ENCODE data around the gene ERGIC3.

ERGIC3 gene

DNA sequence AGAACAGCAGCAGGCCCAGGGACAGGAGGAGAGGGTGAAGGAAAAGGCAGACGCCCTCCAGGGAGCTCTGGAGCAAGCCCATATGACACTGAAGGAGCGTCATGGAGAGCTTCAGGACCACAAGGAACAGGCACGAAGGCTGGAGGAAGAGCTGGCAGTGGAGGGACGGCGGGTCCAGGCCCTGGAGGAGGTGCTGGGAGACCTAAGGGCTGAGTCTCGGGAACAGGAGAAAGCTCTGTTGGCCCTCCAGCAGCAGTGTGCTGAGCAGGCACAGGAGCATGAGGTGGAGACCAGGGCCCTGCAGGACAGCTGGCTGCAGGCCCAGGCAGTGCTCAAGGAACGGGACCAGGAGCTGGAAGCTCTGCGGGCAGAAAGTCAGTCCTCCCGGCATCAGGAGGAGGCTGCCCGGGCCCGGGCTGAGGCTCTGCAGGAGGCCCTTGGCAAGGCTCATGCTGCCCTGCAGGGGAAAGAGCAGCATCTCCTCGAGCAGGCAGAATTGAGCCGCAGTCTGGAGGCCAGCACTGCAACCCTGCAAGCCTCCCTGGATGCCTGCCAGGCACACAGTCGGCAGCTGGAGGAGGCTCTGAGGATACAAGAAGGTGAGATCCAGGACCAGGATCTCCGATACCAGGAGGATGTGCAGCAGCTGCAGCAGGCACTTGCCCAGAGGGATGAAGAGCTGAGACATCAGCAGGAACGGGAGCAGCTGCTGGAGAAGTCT is 37.9 kb upstream of the ERGIC3 start:
- no peak overlapping the region for H3K27ac ChIP-seq (ENCODE audit: low read depth, low read length)
- peaks cover 54 to 63% of the 10 kb centered on the region in 2 experiments for H3K36me3 ChIP-seq (ENCODE audit: control insufficient read depth in 1 of 2, insufficient read depth in 2 of 2, low read length in 2 of 2)
- no peak overlapping the region for H2BK120ac ChIP-seq (ENCODE audit: insufficient read depth, low read length, poor library complexity)
- H3K14ac ChIP-seq (ENCODE audit: low read length) = no peak overlapping the region
- no peaks in the 10 kb centered on the region for H3K79me2 ChIP-seq (ENCODE audit: control insufficient read depth, insufficient read depth, low read length, poor library complexity)
- H3K4me1 ChIP-seq (ENCODE audit: control insufficient read depth in 1 of 2, insufficient read depth in 2 of 2, low read length in 2 of 2) = no peaks in the 10 kb centered on the region
- WGBS (ENCODE audit: extremely low coverage, insufficient coverage, insufficient read length) = no CpG with 5 or more reads among the region's 16 CpGs
- no peaks in the 10 kb centered on the region for H3K27me3 ChIP-seq (ENCODE audit: insufficient read depth, low read length)
- no peak overlapping the region for H3K9ac ChIP-seq (ENCODE audit: low read length)
- H3K79me1 ChIP-seq (ENCODE audit: low read length) = no peaks in the 10 kb centered on the region
- H3K23ac ChIP-seq (ENCODE audit: low read length) = no peak overlapping the region
- H3K4ac ChIP-seq (ENCODE audit: low read depth, low read length) = no peak overlapping the region
- H4K8ac ChIP-seq (ENCODE audit: low read depth, low read length) = no peak overlapping the region
- H4K91ac ChIP-seq (ENCODE audit: low read depth, low read length) = no peak overlapping the region
- no peaks in the 10 kb centered on the region for H3K9me3 ChIP-seq (ENCODE audit: insufficient read depth, low read depth, low read length)
- H3K4me3 ChIP-seq (ENCODE audit: low read depth, low read length) = no peak overlapping the region
- no peak overlapping the region for H2AK5ac ChIP-seq (ENCODE audit: low read length)
- no peak overlapping the region for H4K12ac ChIP-seq (ENCODE audit: low read depth, low read length)
- H2AFZ ChIP-seq (ENCODE audit: insufficient read depth, low read length, poor library complexity) = no peak overlapping the region
- H3K4me2 ChIP-seq (ENCODE audit: low read length) = no peak overlapping the region
- no peak for DNase-seq
- H2BK12ac ChIP-seq (ENCODE audit: low read length) = no peak overlapping the region
- H2BK5ac ChIP-seq (ENCODE audit: low read depth, low read length, poor library complexity) = no peak overlapping the region
- no peak overlapping the region for H3K18ac ChIP-seq (ENCODE audit: low read length)

DNA sequence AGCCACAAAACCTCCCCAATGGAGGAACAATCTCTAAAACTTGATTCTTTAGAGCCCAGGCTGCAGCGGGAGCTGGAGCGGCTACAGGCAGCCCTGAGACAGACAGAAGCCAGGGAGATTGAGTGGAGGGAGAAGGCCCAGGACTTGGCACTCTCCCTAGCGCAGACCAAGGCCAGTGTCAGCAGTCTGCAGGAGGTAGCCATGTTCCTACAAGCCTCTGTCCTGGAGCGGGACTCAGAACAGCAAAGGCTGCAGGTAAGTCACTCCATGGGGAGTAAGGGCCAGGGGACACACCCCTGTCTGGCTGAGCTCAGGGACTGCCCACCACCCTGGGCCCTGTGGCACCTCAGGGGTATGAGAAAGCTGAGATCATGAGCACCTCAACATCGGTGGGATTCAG is 37.1 kb upstream of the ERGIC3 start:
- H3K18ac ChIP-seq (ENCODE audit: low read length) = no peak overlapping the region
- no peak overlapping the region for H3K14ac ChIP-seq (ENCODE audit: low read length)
- H3K4me3 ChIP-seq (ENCODE audit: low read depth, low read length) = no peak overlapping the region
- no peak overlapping the region for H3K4ac ChIP-seq (ENCODE audit: low read depth, low read length)
- H2BK12ac ChIP-seq (ENCODE audit: low read length) = no peak overlapping the region
- no peak overlapping the region for H3K9ac ChIP-seq (ENCODE audit: low read length)
- no CpG with 5 or more reads among the region's 5 CpGs for WGBS (ENCODE audit: extremely low coverage, insufficient coverage, insufficient read length)
- H2BK120ac ChIP-seq (ENCODE audit: insufficient read depth, low read length, poor library complexity) = no peak overlapping the region
- no peak for DNase-seq
- no peaks in the 10 kb centered on the region for H3K27me3 ChIP-seq (ENCODE audit: insufficient read depth, low read length)
- no peak overlapping the region for H3K27ac ChIP-seq (ENCODE audit: low read depth, low read length)
- H2AK5ac ChIP-seq (ENCODE audit: low read length) = no peak overlapping the region
- H3K4me2 ChIP-seq (ENCODE audit: low read length) = no peak overlapping the region
- H3K23ac ChIP-seq (ENCODE audit: low read length) = no peak overlapping the region
- no peaks in the 10 kb centered on the region for H3K79me2 ChIP-seq (ENCODE audit: control insufficient read depth, insufficient read depth, low read length, poor library complexity)
- H4K12ac ChIP-seq (ENCODE audit: low read depth, low read length) = no peak overlapping the region
- H2BK5ac ChIP-seq (ENCODE audit: low read depth, low read length, poor library complexity) = no peak overlapping the region
- H3K79me1 ChIP-seq (ENCODE audit: low read length) = no peaks in the 10 kb centered on the region
- H3K9me3 ChIP-seq (ENCODE audit: insufficient read depth, low read depth, low read length) = no peaks in the 10 kb centered on the region
- H3K36me3 ChIP-seq (ENCODE audit: control insufficient read depth in 1 of 2, insufficient read depth in 2 of 2, low read length in 2 of 2) = peaks cover 60 to 63% of the 10 kb centered on the region in 2 experiments
- no peak overlapping the region for H4K8ac ChIP-seq (ENCODE audit: low read depth, low read length)
- no peaks in the 10 kb centered on the region for H3K4me1 ChIP-seq (ENCODE audit: control insufficient read depth in 1 of 2, insufficient read depth in 2 of 2, low read length in 2 of 2)
- H2AFZ ChIP-seq (ENCODE audit: insufficient read depth, low read length, poor library complexity) = no peak overlapping the region
- H4K91ac ChIP-seq (ENCODE audit: low read depth, low read length) = no peak overlapping the region

DNA sequence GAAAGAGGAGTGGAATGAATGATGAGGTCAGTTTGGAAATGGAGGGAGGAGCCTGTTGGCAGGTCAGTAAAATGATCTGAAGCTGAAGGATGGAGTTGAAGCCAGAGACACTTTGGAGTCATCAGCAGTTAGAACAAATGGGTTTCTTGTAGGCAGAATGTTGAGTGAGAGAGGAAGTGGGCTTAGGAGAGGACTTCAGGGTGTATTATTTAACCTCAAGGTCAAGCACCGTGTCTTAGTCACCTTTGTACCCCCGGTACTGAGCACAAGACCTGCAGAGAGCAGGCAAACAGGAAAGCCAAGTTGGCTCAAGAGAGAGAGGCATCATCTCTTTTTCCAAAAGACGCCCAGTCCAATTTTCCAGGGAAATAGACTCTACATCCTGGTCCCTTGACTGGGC is 35.7 kb upstream of the ERGIC3 start:
- Histone ChIP-seq H2BK12ac (ENCODE audit: low read length) (no peak overlapping the region), H2AK5ac (ENCODE audit: low read length) (no peak overlapping the region), H3K79me2 (ENCODE audit: control insufficient read depth, insufficient read depth, low read length, poor library complexity) (no peaks in the 10 kb centered on the region)

DNA sequence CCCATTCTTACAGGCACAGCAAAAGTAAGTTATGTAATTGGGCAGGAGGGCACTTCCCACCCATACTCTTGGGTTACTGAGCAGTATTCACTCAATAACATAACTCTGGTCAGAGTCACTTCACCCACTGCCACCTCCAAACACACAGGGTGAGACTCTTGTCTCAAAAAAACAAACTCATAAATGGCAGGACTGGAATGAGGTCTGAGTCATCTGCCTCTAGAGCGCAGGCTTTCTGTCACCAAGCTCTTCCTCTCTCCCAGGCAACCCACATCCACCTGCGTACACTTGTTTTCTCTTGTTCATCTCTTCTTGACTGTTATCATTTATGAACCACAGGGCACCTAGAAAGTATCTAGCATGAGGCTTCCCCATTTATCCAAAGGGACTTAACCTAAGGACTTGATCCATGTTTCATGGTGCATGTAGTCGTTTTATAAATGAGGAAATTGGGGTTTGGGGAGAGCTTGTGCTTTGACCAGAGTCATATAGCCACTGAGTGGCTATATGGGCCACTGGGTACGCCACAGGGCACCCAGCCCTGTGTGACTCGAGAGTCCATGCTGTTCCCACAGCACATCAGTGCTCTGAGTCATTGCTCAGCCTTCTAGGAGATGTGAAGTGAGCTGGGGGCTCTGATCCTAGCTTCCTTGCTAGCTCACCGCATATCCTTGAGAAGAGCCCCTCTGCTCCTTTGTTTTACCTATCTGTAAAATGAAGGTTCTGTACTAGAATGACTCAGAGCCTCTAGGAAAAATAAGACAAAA is 34.8 kb upstream of the ERGIC3 start:
- no peak overlapping the region for H4K12ac ChIP-seq (ENCODE audit: low read depth, low read length)
- no peak overlapping the region for H3K18ac ChIP-seq (ENCODE audit: low read length)
- no peak overlapping the region for H3K4me3 ChIP-seq (ENCODE audit: low read depth, low read length)
- no peak overlapping the region for H3K9ac ChIP-seq (ENCODE audit: low read length)
- H2BK5ac ChIP-seq (ENCODE audit: low read depth, low read length, poor library complexity) = no peak overlapping the region
- H4K91ac ChIP-seq (ENCODE audit: low read depth, low read length) = no peak overlapping the region
- H3K4me2 ChIP-seq (ENCODE audit: low read length) = no peak overlapping the region
- H3K36me3 ChIP-seq (ENCODE audit: control insufficient read depth in 1 of 2, insufficient read depth in 2 of 2, low read length in 2 of 2) = peaks cover 60 to 65% of the 10 kb centered on the region in 2 experiments
- no peak overlapping the region for H3K27ac ChIP-seq (ENCODE audit: low read depth, low read length)
- no peak overlapping the region for H2AK5ac ChIP-seq (ENCODE audit: low read length)
- WGBS (ENCODE audit: extremely low coverage, insufficient coverage, insufficient read length) = no CpG with 5 or more reads among the region's 6 CpGs
- H3K4ac ChIP-seq (ENCODE audit: low read depth, low read length) = no peak overlapping the region
- H3K23ac ChIP-seq (ENCODE audit: low read length) = no peak overlapping the region
- no peaks in the 10 kb centered on the region for H3K9me3 ChIP-seq (ENCODE audit: insufficient read depth, low read depth, low read length)
- peak in 1 of 2 donors; percentile 51 for DNase-seq
- H2BK120ac ChIP-seq (ENCODE audit: insufficient read depth, low read length, poor library complexity) = no peak overlapping the region
- no peak overlapping the region for H2BK12ac ChIP-seq (ENCODE audit: low read length)
- no peak overlapping the region for H2AFZ ChIP-seq (ENCODE audit: insufficient read depth, low read length, poor library complexity)
- H3K79me2 ChIP-seq (ENCODE audit: control insufficient read depth, insufficient read depth, low read length, poor library complexity) = no peaks in the 10 kb centered on the region
- no peak overlapping the region for H4K8ac ChIP-seq (ENCODE audit: low read depth, low read length)
- no peaks in the 10 kb centered on the region for H3K4me1 ChIP-seq (ENCODE audit: control insufficient read depth in 1 of 2, insufficient read depth in 2 of 2, low read length in 2 of 2)
- no peak overlapping the region for H3K14ac ChIP-seq (ENCODE audit: low read length)
- H3K79me1 ChIP-seq (ENCODE audit: low read length) = no peaks in the 10 kb centered on the region
- H3K27me3 ChIP-seq (ENCODE audit: insufficient read depth, low read length) = no peaks in the 10 kb centered on the region

More for the DNA sequence above, 35.7 kb upstream of the ERGIC3 start:
- no peak overlapping the region for H2BK120ac ChIP-seq (ENCODE audit: insufficient read depth, low read length, poor library complexity)
- no peak overlapping the region for H3K14ac ChIP-seq (ENCODE audit: low read length)
- H3K4me2 ChIP-seq (ENCODE audit: low read length) = no peak overlapping the region
- no peak overlapping the region for H4K91ac ChIP-seq (ENCODE audit: low read depth, low read length)
- no peak overlapping the region for H3K4ac ChIP-seq (ENCODE audit: low read depth, low read length)
- no peak overlapping the region for H3K27ac ChIP-seq (ENCODE audit: low read depth, low read length)
- H4K12ac ChIP-seq (ENCODE audit: low read depth, low read length) = no peak overlapping the region
- H2BK5ac ChIP-seq (ENCODE audit: low read depth, low read length, poor library complexity) = no peak overlapping the region
- DNase-seq = peak in 1 of 2 donors; percentile 21
- H4K8ac ChIP-seq (ENCODE audit: low read depth, low read length) = no peak overlapping the region
- peaks cover 57 to 60% of the 10 kb centered on the region in 2 experiments for H3K36me3 ChIP-seq (ENCODE audit: control insufficient read depth in 1 of 2, insufficient read depth in 2 of 2, low read length in 2 of 2)
- WGBS (ENCODE audit: extremely low coverage, insufficient coverage, insufficient read length) = no CpG with 5 or more reads among the region's 3 CpGs
- no peaks in the 10 kb centered on the region for H3K4me1 ChIP-seq (ENCODE audit: control insufficient read depth in 1 of 2, insufficient read depth in 2 of 2, low read length in 2 of 2)
- H3K9me3 ChIP-seq (ENCODE audit: insufficient read depth, low read depth, low read length) = no peaks in the 10 kb centered on the region
- H3K9ac ChIP-seq (ENCODE audit: low read length) = no peak overlapping the region
- no peak overlapping the region for H3K23ac ChIP-seq (ENCODE audit: low read length)
- H3K18ac ChIP-seq (ENCODE audit: low read length) = no peak overlapping the region
- H2AFZ ChIP-seq (ENCODE audit: insufficient read depth, low read length, poor library complexity) = no peak overlapping the region
- no peaks in the 10 kb centered on the region for H3K27me3 ChIP-seq (ENCODE audit: insufficient read depth, low read length)
- no peaks in the 10 kb centered on the region for H3K79me1 ChIP-seq (ENCODE audit: low read length)
- no peak overlapping the region for H3K4me3 ChIP-seq (ENCODE audit: low read depth, low read length)
